GM13977 (cell line): Measurements from ENCODE around the gene WNT9B.

ENCODE experiments used
- DNase-seq: peaks from one replicate; pipeline ENCODE4 v3.0.0; 2012; ENCODE audit warnings: low spot score
- in situ Hi-C: fragments of 300-500 bp; cut with MboI; formaldehyde crosslinking; loops from one replicate; pipeline ENCODE4 v1.12.0; 2022; ENCODE audit warnings: low sequenced_read_pairs, low pct_unique_long_range_greater_than_20kb, mixed read lengths, inconsistent platforms; ENCODE audit not compliant: unreplicated experiment
- TF ChIP-seq, protein P1 (sequence below): IDR thresholded peaks from 2 replicates; pipeline ENCODE4 v1.5.1; 2012; ENCODE audit warnings: mild to moderate bottlenecking, control low read depth; ENCODE audit not compliant: insufficient read depth; ENCODE audit errors: extremely low read depth, missing control alignments

WNT9B gene

DNA sequence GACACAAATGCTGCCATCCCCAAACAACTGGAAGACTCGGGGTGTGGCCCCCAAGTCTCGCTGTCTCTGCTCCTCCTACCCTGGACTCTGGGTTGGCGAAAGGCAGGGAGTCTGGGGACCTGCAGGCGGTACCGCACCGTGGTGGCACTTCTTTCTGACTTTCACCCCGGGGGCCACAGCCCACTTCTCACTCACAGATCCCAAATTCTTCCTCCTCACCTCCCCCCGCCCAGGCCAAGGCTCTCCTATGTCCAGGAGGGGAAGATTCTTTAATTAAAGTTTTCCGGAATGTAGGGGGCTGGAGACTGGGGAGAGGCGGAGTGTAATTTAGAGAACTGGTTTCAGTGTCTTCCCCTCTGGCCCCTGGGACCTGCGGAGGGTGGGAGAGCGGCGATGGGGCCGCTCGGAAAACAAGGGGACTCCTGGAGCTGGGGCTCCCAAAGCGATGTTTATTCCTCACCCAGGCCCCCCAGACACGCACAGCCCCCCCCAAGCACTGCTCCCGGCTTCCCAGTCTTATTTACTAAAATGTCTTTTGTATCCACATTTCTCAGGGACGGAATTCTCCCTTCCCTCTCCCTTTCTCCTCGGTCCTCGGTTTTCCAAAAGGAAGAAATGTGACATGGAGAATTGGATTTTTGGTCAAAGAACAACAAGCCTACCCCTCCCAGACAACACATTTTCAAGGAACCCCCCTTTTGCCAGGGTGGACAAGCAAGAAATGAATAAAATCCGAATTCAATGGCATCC is 34.1 kb upstream of the WNT9B start:
- no peak for DNase-seq
- TF ChIP-seq, protein P1, sequence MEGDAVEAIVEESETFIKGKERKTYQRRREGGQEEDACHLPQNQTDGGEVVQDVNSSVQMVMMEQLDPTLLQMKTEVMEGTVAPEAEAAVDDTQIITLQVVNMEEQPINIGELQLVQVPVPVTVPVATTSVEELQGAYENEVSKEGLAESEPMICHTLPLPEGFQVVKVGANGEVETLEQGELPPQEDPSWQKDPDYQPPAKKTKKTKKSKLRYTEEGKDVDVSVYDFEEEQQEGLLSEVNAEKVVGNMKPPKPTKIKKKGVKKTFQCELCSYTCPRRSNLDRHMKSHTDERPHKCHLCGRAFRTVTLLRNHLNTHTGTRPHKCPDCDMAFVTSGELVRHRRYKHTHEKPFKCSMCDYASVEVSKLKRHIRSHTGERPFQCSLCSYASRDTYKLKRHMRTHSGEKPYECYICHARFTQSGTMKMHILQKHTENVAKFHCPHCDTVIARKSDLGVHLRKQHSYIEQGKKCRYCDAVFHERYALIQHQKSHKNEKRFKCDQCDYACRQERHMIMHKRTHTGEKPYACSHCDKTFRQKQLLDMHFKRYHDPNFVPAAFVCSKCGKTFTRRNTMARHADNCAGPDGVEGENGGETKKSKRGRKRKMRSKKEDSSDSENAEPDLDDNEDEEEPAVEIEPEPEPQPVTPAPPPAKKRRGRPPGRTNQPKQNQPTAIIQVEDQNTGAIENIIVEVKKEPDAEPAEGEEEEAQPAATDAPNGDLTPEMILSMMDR = no peak
- in situ Hi-C loops = loop anchor here (25.0 kb wide), 1 partner anchor 105 kb away; no protein-coding TSS in a partner anchor

DNA sequence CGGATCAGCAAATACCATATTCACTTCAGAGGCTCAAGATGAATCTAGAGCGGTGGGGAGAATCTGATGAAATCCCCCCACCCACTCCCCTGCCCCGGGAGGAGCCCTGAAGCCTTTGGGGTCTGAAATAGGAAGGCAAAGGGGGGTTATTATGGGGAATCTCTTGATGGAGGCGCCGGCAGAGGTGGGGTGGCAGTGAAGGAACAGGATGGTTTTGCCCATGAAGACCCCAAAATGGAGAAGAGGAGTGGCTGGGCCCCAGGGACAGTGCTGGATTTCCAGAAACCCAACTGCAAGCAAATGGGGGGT is 33.5 kb upstream of the WNT9B start:
- no peak for DNase-seq
- TF ChIP-seq, protein P1 = no peak
- in situ Hi-C loops = loop anchor here (25.0 kb wide), 1 partner anchor 106 kb away; no protein-coding TSS in a partner anchor

DNA sequence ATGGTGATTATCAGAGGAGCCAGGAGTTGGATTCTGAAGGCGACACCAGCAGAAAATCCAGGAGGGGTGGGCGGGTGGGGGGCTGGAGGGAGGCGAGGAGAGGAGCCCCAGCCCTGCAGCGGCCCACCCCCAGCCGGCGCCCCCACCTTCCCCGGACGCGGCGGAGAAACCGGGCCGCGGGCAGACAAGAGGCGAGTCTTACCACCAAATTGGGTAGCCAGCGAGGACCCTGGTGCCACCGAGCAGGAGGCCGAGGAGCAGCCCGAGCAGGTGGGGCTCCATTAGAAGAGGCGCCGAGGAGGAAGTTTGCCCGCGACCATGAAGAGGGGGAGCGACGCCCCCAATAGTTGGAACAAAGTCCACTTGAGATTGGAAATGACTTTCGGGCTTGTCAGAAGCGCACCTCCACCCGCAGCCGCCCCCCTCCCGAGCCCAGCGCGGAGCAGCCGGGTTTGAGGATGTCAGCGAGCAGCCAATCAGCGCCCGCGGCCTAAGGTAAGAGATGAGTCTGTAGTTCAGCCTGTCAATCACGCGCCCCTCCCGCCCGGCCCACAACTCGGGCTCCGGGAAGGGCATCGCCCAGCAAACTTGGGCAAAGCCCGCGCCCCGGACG is 33.0 kb upstream of the WNT9B start, which contains the start of gene WNT3:
Gene WNT3 (minus strand): TSS at position 377 of the 613 bp plus-strand sequence. CDS start 95 bp downstream, at position 282.
- in situ Hi-C loops = loop anchor here (25.0 kb wide), 1 partner anchor 106 kb away; no protein-coding TSS in a partner anchor
- peak; percentile 85 for DNase-seq
- TF ChIP-seq, protein P1 = no peak

DNA sequence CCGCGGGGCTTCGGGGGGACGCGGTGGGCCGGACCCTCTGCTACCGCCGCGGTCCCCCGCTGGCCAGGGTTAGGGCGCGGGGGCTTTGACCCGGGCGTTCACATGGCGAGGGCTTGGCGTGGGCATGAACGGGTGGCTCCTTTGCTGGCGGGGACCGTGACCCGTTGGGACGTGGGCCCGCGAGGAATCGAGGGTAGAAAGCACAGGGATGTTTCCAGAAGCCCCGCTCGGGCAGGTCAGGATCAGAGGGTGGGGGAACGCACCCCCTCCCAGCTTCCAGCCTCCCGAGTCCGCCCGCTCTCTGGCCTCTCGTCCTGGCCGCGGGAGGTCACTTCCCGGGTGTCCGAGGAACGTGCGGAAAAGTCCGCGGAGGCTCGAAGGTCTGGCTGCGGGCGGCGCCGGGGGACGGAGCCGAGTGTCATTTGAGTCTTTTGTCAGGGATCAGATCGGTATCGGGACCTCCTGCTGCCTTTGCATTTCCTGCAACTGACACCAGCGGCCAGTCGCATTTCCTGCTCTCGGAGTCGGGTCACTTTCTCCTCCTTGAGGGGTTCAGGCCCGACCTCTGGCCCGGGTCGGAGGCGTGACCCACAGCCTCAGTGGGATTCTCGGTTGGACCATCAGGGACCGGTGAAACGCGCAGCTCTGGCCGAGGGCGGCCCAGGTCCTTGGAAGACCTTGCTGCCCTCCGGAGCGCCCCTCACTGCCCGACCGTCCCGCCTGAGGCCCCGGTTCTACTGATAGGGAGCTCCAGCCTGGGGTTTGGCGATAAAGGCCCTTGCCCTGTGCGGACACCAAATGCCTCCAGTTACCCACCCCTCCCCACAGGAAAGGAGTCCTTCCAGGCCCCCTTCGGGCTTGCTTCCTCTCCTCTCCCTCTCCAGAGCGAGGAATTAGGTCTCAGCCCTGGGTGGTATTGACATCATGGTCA is 32.2 kb upstream of the WNT9B start:
- TF ChIP-seq, protein P1 = no peak
- in situ Hi-C loops = loop anchor here (25.0 kb wide), 1 partner anchor 107 kb away; no protein-coding TSS in a partner anchor
- peak; percentile 72 for DNase-seq

DNA sequence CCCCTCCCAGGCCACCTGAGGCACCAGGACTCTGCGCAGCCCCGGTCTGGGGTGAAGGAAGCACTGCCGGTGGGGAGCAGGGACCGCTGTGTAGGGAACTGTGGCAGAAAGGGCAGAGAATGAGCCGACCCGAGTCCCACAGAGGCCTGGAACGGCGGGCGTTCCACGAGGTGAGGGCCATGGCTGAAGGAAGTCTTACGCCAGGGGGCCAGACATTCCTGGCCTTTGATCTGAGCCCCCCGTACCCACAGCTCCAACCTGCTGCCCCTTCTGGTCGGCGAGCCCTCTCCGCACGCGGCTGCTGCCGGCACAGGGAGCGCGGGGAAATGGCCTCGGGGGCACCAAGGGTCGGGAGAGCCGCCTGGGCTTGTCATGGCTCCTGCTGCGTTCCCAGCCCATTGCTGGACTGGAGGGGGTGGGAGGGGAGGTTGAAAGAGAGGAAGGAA is 31.5 kb upstream of the WNT9B start:
- TF ChIP-seq, protein P1 = no peak
- in situ Hi-C loops = loop anchor here (25.0 kb wide), 1 partner anchor 108 kb away; no protein-coding TSS in a partner anchor
- no peak for DNase-seq
